NCI-H748 (cell line): ENCODE results near the gene R3HDM4.

Experiments
- DNase-seq: peaks from one replicate; lab custom pipeline; 2025; ENCODE audit not compliant: unreplicated experiment; lab: John Stamatoyannopoulos, UW

The R3HDM4 gene

GRCh38 chr19:932648-933552 is 19.9 kb upstream of the R3HDM4 start:
- no peak for DNase-seq

DNA sequence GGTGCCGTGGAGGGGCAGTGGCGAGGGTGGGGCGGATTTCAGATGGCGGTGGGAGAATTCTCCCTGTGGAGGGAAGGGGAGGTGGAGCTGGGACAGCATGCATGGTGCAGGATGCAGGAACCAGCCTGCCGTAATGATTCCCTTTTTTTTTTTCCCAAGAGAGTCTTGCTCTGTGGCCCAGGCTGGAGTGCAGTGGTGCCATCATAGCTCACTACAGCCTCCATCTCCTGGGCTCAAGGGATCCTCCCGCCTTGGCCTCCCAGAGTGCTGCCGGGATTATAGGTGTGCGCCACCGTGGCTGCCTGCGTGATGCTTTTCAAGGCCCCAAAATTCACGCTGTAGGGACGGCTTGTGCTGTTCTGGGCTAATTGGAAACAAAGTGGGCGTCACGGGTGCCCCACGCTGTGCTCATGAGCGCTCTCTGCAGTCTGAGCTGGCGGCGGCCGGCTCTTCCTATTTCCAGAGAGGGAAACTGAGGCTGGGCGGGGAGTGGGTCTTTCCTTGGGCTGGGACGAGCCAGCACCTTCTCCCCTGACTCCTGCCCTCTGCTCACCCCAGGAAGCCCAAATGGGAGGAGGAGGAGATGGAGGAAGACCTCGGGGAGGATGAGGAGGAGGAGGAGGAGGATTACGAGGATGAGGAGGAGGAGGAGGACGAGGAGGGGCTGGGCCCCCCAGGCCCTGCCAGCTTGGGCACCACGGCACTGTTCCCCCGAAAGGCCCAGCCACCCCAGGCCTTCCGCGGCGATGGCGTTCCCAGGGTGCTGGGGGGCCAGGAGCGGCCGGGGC is 19.0 kb upstream of the R3HDM4 start:
- no peak for DNase-seq

- no peak for DNase-seq
These were observed 16.9 kb upstream of the R3HDM4 start for GRCh38 chr19:929891-930258.

- no peak for DNase-seq
These were observed 16.3 kb upstream of the R3HDM4 start for GRCh38 chr19:929203-929890.

GRCh38 chr19:928471-929202 is 15.6 kb upstream of the R3HDM4 start:
- no peak for DNase-seq

DNA sequence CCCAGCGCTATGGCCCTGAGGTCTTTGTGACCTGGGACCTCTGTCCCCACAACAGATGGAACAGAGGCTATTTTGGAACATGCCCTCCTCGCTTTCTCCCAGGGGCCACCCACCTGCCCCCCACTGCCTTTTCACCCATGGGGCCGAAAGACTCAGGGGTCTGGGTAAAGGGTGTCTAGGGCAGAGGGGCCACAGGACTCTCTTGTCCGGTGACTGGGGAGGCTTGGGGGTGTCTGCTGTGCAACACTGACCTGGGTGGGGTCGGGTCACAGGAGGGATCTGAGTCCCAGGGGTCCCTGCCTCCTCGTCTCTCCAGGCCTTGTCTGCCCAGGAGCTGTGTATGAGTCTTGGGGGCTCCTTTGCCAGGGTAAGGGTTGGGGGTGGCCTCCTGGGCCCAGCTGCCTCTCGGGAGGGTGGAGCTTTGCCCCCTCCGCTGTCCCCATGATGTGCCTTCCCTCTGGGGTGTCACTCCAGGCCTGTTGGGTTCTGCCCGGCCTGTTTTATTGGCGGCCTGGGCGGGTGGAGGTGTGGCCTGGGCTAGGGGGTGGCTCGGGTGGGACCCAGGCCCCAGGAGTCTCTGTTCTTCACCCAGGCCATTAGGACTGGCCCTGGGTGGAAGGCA is 14.9 kb upstream of the R3HDM4 start:
- DNase-seq, result no peak

DNA sequence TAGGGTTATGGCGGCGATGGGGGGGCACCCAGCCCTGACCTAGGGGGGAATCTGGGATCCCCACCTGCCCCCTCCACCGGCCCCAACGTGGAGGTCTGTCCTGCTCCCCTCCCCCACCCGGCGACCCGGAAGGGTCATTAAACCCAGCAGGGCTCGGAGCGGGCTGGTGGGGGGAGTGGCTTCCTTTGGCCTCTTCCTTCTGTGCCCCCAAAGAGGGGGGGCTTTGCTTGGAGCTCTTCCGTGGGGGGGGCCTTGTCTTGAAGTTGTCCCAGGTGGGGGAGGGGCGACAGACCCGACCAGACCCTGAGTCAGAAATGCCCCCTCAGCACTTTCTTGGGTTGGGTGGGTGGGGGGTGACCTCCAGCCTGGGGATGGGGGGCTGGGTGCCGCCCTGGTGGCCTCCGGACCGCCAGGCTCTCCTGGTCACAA is 14.3 kb upstream of the R3HDM4 start:
- no peak for DNase-seq

- DNase-seq, result peak; percentile 24
These were observed 13.8 kb upstream of the R3HDM4 start for GRCh38 chr19:926589-927350.

- no peak for DNase-seq
These were observed 13.2 kb upstream of the R3HDM4 start for GRCh38 chr19:926323-926588.

DNA sequence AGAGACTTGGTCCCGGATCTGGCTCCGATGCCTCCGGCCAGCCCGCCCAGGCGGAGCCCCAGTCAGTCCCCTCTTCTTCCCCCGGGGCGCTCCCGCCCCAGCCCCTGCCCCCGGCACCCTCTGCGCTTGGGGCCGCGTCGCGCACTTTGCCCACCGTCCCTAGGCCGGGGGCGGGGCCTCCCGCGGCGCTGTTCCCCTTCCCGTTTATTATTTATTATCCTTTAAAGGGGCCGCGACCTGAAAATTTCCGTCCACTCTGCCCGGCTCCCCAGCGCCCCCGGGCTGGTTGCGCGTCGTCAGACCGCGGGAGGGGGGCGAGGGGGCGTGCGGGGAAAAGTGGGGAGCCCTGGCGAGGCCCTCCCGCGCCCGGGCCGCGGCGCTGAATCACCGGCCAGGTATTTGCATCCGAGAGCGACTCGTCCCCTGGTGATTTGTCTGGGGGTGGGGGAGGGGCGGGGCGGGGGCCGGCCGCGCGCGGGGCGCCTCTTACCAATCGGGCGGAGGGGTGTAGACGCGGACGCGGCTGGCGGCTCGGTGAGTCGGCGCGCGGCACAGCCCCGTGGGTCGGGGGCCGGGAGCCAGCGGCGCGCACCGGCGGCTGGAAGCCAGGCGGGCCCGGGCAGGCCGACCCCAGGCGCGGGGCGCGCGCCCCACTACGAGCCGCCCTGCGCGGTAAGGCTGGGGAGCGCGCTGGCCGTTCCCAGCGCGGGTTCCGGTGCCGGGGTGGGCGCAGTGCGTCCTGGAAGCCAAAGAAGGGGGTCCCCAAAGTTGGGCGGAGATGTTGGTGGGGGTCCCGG is 12.7 kb upstream of the R3HDM4 start, which contains the start of gene ARID3A:
ARID3A (plus strand) TSS at position 510 of the 797 bp plus-strand sequence. CDS start 3,494 bp downstream, outside the sequence.
- DNase-seq, result peak; percentile 81

GRCh38 chr19:925087-925525 is 12.1 kb upstream of the R3HDM4 start:
- peak; percentile 80 for DNase-seq

DNA sequence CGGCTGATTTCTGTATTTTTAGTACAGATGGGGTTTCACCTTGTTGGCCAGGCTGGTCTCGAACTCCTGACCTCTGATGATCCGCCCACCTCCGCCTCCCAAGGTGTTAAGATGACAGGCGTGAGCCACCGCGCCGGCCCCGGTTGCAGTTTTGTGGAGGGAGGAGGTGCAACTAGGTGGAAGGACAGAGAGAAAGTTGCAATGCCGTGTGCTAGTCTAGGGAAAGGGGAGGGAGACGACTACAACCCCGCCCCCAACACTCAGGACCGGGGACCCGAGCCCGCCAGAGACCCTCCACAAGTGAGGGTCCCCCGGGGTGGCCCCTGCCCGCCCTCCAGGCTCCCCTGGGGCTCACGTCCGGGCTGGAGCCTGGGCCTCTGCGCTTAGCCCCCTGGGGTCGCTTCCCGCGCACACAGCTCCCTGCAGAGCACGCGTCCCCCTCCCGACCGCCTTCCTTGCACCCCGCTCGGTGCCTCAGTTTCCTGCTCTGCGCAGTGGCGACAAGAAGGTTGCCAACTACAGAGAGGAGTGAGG is 11.6 kb upstream of the R3HDM4 start:
- DNase-seq, result no peak

DNA sequence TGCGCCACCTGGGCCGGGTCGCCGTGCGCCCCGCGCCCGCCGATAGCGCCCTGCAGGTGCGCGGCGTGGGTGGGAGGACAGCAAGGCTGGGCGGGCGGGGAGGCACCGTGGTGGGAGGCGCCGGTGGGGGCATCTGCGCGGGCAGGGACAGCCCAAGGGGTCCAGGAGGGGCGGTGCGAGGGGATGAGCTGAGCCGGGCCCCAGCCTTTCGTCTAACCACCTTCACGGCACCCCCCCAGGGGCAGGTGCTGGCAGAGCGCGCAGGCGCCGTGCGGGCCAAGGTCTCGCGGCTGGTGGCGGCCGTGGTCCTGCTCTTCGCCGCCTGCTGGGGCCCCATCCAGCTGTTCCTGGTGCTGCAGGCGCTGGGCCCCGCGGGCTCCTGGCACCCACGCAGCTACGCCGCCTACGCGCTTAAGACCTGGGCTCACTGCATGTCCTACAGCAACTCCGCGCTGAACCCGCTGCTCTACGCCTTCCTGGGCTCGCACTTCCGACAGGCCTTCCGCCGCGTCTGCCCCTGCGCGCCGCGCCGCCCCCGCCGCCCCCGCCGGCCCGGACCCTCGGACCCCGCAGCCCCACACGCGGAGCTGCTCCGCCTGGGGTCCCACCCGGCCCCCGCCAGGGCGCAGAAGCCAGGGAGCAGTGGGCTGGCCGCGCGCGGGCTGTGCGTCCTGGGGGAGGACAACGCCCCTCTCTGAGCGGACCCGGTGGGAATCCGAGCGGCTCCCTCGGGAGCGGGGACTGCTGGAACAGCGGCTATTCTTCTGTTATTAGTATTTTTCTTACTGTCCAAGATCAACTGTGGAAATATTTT is 7.2 kb upstream of the R3HDM4 start:
- peak; percentile 77 for DNase-seq

DNA sequence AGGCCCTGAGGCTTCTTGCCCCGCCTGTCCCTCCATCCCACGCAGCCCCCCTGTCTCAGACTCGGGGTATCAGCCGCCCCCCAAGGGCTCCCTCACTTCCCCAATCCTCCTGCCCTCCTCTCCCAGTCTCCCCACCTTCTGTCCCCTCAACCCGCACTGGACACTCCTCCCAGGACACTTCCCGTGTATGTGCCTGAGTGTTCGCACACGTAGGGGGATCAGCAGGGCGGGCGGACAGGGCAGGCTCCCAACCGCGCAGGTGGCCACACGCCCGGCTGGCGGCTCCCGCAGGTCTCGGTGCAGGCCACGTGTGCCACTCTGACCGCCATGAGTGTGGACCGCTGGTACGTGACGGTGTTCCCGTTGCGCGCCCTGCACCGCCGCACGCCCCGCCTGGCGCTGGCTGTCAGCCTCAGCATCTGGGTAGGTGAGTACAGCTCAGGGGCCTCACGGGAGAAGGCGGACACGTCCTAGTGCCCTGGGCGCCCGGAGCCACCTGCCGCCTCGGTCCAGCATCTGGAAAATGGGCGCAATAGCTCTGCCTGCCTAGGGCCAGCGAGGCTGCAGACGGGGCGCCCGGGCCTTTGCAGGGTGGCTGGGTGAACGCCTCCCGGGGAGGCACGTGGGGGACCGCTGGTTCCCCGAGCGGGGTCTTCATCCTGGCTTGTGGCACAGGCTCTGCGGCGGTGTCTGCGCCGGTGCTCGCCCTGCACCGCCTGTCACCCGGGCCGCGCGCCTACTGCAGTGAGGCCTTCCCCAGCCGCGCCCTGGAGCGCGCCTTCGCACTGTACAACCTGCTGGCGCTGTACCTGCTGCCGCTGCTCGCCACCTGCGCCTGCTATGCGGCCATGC is 6.4 kb upstream of the R3HDM4 start:
- peak; percentile 81 for DNase-seq

- DNase-seq, result peak; percentile 61
These were observed 5.6 kb upstream of the R3HDM4 start for GRCh38 chr19:918481-919198.

DNA sequence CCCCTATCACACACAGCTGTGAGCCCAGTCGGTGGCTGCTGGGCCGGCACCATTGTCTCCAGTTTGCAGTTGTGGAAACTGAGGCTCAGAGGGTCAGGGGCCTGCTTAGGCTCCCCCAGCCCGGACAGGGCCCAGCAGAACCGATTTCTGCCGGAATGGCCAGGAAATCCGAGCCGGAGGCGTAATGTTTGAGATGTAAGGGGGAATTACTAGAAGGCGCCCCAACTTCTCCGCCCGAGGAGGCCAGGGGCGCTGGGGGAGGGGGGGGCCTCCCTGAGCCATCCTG is 5.1 kb upstream of the R3HDM4 start:
- DNase-seq, result no peak
